G401.6 (cell line): Measurements from ENCODE around the gene FBN1.

Source experiments
- FAIRE-seq: peaks from 2 replicates; lab custom pipeline; 2012; peaks lifted over from hg19 to GRCh38; lab: Jason Lieb, UNC

Gene FBN1

GRCh38 chr15:48391950-48392349, 253.6 kb downstream of the FBN1 start:
- no peak for FAIRE-seq

DNA sequence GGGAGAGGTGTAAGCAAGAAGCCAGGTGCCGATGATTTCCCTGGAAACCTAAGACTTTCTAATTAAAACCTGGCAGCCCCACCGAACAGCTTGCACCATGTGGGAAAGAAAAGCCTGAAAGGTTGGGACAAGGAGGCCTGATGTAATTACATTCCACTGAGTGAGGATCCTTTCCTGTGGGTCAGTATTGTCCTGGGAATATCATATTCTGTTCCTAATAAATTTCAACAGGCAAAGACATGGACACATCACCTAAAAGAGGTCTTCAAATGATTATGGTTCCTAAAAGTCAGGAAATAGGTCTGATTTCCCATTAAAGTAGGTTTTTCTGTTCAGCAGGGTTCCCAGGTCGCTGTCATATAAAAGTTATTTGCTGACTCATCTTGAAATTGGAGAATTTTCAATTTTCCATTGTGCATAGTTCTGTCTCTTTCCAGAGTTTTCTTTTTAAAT, 255.8 kb downstream of the FBN1 start:
- no peak for FAIRE-seq

GRCh38 chr15:48388910-48389309, 256.6 kb downstream of the FBN1 start:
- no peak for FAIRE-seq

DNA sequence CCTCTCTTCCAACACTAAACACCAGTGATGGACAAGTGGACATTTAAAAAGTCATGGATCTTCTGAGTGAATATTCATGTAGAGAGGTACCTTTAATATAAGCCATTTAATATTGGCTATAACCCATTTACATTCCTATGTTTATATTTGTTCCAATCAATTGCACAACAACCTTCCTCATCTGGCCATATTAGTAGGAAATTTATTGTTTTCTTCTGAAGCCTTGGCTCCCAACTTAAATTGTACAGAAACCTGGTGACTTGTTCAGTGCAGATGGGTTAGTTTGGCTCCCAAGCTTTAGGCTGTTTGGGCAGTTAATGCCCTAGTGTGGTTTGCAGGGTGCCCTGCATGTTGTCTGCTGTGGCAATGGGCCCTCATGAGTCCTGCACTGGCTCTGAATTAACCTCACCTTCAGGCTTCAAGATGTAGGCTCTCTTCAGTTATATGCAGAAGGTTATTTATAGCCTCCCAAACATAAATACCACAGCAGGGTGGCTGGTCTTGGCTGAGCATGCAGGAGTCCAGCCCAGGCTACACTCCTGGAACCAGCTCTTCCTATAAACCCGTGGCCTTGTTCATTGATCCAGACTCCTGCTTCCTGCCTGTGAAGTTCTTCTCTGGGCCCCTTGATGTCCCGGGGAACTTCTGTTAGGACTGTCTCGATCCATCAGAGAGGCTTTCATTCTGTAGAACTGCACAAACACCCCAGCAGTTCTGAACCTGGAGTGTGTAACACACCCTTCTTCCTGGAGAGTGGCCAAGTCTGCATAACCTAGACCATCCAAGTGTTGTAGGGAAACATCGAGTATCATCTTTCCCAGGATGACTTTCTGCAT, 257.3 kb downstream of the FBN1 start:
- FAIRE-seq, result no peak

- no peak for FAIRE-seq
Measured at GRCh38 chr15:48385031-48385830, 260.3 kb downstream of the FBN1 start.

- no peak for FAIRE-seq
Measured at GRCh38 chr15:48384616-48385015, 260.9 kb downstream of the FBN1 start.

- FAIRE-seq, result no peak
Measured at GRCh38 chr15:48383031-48383430, 262.5 kb downstream of the FBN1 start.

DNA sequence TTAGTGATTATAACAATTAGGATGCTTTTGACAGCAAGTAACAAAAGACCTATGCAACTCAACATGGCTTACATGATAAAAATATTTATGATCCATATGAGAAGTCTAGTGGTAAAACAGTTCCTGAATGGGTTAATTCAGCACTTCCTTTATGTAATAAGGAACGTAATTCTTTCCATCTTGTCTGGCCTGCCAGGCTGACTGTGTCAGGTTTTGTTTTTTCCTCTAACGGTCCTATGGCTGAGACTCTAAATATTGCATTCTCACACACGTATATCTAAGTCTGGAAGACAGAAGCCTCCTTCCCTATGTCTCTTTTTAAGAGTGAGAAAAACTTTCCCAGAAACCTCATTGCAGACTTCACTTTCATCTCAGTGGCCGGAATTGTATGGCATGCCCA, 263.6 kb downstream of the FBN1 start:
- no peak for FAIRE-seq

DNA sequence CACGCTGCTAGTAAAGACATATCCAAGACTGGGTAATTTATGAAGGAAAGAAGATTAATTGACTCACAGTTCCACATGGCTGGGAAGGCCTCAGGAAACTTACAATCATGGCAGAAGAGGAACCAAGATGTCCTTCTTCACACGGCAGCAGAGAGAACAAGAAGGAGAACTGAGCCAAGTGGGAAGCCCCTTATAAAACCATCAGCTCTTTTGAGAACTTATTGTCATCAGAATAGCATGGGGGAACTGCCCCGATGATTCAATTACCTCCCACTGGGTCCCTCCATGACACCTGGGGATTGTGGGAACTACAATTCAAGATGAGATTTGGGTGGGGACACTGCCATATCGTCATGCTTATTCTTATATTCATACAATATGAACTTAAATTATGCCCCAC, 265.3 kb downstream of the FBN1 start:
- no peak for FAIRE-seq

GRCh38 chr15:48375767-48376166, 269.7 kb downstream of the FBN1 start:
- no peak for FAIRE-seq

DNA sequence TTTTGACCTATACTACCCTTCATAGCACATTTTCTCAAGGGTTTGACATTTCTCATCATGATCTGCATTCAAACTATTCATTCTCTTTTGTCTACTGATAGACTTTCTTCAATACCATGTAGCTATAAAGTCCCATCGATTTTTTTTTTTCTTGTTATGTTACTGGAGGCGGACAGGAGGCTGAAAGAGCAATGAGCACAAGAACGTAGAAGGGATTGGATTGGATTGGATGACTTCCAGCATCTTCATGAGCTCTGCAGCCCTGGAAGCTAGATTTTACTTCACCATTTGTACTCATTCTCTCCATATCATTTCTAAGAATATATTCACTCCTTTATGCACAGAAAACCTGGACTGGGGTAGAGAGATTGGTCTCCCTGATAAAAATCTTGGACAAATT, 271.0 kb downstream of the FBN1 start:
- FAIRE-seq, result no peak

- FAIRE-seq, result no peak
Measured at GRCh38 chr15:48373821-48374451, 271.6 kb downstream of the FBN1 start.

GRCh38 chr15:48371961-48372360, 273.5 kb downstream of the FBN1 start:
- FAIRE-seq, result no peak

DNA sequence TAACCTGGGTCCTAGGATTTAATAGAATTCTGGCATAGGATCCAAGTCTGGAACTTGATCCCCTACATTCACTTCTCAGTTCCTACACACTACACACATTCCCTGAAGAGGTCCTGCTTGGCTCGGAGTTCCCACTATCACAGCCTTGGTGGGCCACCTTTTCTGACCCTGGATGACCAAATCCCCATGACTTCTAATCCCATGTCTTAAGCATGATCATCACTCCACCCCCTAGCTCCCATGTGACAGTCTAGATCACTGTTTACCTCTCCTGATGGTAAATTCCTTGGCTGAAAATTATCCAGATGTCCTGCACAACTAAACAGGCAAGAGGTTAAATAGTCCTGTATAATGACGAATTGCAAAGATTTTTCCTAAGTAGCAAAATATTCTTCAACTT, 274.0 kb downstream of the FBN1 start:
- no peak for FAIRE-seq

DNA sequence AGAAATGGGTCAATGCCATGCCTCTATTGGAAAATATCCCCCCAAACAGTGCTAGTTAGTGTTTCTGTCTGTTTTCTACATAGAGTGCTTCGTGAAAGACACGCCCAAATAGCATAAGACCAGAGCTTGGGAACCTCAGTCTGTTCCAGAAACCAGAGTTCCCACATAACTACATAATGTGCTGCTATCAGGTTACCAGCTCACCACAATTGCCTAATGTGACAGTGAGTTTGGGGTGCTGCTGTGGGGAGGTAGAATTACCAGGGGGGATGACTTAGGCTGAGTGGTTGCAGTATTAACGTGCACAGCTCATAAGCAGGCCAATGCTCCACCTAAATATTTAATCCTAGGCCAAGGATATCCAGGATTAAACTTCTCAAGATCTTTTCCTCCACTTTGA, 275.0 kb downstream of the FBN1 start:
- no peak for FAIRE-seq

GRCh38 chr15:48367483-48367882, 278.0 kb downstream of the FBN1 start:
- FAIRE-seq, result no peak

- FAIRE-seq, result no peak
Measured at GRCh38 chr15:48366584-48367312, 278.8 kb downstream of the FBN1 start.

- FAIRE-seq, result peak; percentile 97
Measured at GRCh38 chr15:48365575-48365974, 279.9 kb downstream of the FBN1 start.

DNA sequence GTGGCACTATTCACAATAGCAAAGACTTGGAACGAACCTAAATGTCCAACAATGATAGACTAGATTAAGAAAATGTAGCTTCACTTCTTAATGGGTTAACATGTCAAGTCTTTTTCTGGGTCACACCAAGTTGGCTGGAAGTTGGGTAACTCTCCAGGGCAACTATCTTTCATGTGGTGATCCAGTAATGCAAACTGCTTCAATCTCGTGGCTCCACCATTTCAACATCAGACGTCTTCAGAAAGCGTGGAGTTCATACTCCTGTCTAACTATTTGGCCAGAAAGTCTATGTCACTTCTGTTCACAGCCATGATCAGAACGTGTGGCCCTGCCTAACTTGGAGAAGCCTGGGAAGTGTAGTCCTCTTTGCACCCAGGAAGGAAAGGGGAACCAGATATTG, 282.0 kb downstream of the FBN1 start:
- FAIRE-seq, result no peak

DNA sequence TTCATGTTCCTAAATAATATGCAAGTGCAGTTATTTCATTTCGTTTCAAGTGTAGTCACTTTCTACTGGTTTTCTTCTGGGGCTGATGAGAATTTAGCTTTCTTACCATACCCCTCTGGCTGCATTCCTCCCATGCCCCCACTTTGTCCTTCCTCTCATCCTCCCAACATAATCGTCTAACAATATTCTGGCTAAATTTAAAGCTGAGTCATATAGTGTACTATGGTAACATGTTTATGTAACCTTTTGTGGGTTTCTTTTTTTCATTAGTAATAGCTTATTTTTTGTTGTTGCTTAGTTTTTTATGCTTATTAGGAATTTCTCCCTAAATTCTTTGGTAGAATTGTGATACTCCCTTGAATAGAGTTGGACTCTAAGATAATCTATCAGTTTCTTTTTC, 283.8 kb downstream of the FBN1 start:
- FAIRE-seq, result no peak

DNA sequence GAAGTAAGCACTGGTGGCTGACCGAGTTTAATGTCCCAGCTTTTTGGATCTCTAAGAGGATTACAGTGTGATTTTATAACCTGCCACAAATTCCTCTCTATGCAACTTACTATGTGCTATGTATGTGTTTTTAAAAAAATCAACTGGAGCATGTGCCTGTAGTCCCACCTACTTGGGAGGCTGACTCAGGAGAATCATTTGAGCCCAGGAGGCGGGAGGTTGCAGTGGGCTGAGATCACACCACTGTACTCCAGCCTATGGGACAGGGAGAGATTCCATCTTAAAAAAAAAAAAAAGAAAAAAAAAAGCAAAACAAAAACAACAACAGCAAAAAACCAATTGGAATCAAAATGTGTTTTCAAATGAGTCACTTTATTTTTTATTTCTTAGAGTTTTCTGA, 284.7 kb downstream of the FBN1 start:
- FAIRE-seq, result no peak
